Colonic mucosa (tissue), 4 donors: ENCODE measurements around the gene VWA5A. TPM values are rescaled to one million over a fixed set of nuclear protein-coding genes. Genes with fewer than 3 reads are reported as not detected.
"Not testable (repeated sequence)": the region's sequence is repeated elsewhere in the genome, so short reads cannot be mapped to it uniquely, and the experiment has no call there.

Experiments
- DNase-seq: peaks from one replicate; pipeline ENCODE4 v3.0.0-alpha.2; 2020
- H3K27ac ChIP-seq: fragments of 200-600 bp; one replicate; pipeline ENCODE4 v1.8.0; 2021
- H3K27me3 ChIP-seq: fragments of 200-600 bp; one replicate; pipeline ENCODE4 v1.8.0; 2021
- H3K36me3 ChIP-seq: fragments of 200-600 bp; one replicate; pipeline ENCODE4 v1.8.0; 2021
- H3K4me1 ChIP-seq: fragments of 200-600 bp; one replicate; pipeline ENCODE4 v1.8.0; 2021; ENCODE audit warnings: mild to moderate bottlenecking
- H3K4me3 ChIP-seq: fragments of 200-600 bp; one replicate; pipeline ENCODE4 v1.8.0; 2021
- H3K9ac ChIP-seq, 2 donors: one replicate each; pipeline ENCODE4 v1.7.0; 2013; ENCODE audit warnings: control low read depth in 2 of 2, low read depth in 2 of 2, low read length in 2 of 2
- H3K9me3 ChIP-seq: fragments of 200-600 bp; one replicate; pipeline ENCODE4 v1.8.0; 2021
- intact Hi-C: fragments of 100-400 bp; cut with DNase I; formaldehyde crosslinking; loops from one replicate; pipeline ENCODE4 v1.14.1; 2022
- total RNA-seq, 2 donors: library from RNA; stranded (reverse); fragmentation: NEBNext Ultra II Directional in 1 of 2; extraction: Animal tissue kit (Norgen Biotek cat#: 25700) in 1 of 2; gene quantifications; one replicate each; pipeline ENCODE4 v1.2.1, GENCODE V29; 2021
- TF ChIP-seq, protein P1 (sequence below): fragments of 200-600 bp; IDR thresholded peaks from one replicate; pipeline ENCODE4 v1.8.0; 2022; ENCODE audit warnings: antibody characterized with exemption, mild to moderate bottlenecking
- donor health status: healthy.
- donor health status: DM: no; HTN: no; CAD: no.
- donor health status: DM: no; HTN: no; CAD: no.

The VWA5A gene
- total RNA-seq, 2 donors from 2014 or later: 38.0 to 62.5 TPM

DNA sequence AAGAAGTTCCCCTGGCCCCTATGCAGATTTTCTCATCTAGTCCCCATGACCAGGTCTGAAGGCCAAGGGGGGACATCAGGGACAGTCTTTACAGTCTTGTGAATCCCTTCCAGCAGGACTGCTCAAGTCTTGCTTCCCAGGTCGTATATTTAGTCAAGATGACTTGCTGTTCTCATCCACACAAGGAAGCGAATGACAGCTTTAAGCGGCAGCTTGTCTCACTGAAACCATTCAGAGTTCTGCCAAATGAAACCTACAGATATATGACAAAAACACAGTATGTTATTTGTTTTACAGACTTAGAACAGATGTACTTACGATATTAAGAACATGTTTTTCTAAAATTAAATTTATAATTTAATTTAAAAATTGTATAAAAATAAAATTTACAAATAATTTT, 5.6 kb downstream of the VWA5A start:
- Histone ChIP-seq H3K36me3 (peaks cover 6% of the 10 kb centered on the region), H3K9ac (no peak overlapping the region), H3K27me3 (no peaks in the 10 kb centered on the region), H3K9me3 (no peaks in the 10 kb centered on the region), H3K4me3 (no peak overlapping the region), H3K4me1 (peaks cover 6% of the 10 kb centered on the region), H3K27ac (no peak overlapping the region)
- TF ChIP-seq, protein P1, sequence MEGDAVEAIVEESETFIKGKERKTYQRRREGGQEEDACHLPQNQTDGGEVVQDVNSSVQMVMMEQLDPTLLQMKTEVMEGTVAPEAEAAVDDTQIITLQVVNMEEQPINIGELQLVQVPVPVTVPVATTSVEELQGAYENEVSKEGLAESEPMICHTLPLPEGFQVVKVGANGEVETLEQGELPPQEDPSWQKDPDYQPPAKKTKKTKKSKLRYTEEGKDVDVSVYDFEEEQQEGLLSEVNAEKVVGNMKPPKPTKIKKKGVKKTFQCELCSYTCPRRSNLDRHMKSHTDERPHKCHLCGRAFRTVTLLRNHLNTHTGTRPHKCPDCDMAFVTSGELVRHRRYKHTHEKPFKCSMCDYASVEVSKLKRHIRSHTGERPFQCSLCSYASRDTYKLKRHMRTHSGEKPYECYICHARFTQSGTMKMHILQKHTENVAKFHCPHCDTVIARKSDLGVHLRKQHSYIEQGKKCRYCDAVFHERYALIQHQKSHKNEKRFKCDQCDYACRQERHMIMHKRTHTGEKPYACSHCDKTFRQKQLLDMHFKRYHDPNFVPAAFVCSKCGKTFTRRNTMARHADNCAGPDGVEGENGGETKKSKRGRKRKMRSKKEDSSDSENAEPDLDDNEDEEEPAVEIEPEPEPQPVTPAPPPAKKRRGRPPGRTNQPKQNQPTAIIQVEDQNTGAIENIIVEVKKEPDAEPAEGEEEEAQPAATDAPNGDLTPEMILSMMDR: no peak
- intact Hi-C loops: no loop called here
- no peak for DNase-seq

DNA sequence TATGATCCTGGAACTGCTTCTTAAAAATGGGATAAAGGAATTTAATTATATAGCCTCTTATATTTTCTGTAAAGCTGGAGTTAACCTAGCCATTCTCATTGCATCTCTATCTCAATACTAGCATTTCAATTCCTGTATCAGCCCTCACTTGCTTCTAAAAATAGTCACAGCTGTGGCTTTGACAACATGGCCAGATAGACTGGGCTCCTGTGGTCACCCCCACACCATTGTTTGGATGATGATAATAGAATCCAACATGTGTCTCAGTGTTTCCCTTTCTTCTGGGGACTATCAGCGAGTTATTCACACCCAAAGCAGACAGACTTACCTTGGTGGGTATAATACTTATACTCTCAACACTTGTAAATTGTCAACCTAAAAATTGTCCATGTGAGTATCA, 6.9 kb downstream of the VWA5A start:
- Histone ChIP-seq H3K9me3 (no peaks in the 10 kb centered on the region), H3K4me1 (no peaks in the 10 kb centered on the region), H3K9ac (no peak overlapping the region), H3K36me3 (peaks cover 6% of the 10 kb centered on the region), H3K27me3 (no peaks in the 10 kb centered on the region), H3K4me3 (no peak overlapping the region), H3K27ac (no peak overlapping the region)
- DNase-seq: no peak
- TF ChIP-seq, protein P1: no peak
- intact Hi-C loops: no loop called here

DNA sequence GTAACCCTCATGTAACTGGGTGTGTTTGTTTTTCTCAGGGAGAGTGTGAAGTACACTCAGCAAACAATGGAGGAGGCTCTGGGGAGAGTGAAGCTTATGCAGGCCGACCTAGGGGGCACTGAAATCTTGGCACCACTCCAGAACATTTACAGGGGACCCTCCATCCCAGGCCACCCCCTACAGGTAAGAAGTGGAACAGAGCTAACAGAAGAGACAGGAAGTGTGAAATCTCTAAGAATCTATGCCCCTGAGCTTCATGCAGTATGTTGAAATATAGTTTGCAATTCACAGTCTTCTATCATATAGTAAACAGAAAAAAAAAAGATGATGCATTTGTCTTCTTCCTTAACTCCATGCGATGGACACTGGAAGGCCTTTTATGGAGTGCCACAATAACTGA, 8.4 kb downstream of the VWA5A start:
- no peak overlapping the region for H3K4me3 ChIP-seq
- peaks cover 6% of the 10 kb centered on the region for H3K36me3 ChIP-seq
- DNase-seq: no peak

DNA sequence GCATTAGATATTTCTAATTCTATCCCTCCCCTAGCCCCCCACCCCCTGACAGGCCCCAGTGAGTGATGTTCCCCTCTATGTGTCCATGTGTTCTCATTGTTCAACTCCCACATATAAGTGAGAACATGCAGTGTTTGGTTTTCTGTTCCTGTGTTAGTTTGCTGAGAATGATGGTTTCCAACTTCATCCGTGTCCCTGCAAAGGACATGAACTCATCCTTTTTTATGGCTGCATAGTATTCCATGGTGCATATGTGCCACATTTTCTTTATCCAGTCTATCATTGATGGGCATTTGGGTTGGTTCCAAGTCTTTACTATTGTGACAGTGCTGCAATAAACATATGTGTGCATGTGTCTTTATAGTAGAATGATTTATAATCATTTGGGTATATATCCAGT, 11.9 kb downstream of the VWA5A start:
- H3K27me3 ChIP-seq, intact Hi-C loops, H3K9me3 ChIP-seq: not testable (repeated sequence)

More for the DNA sequence above, 8.4 kb downstream of the VWA5A start:
- TF ChIP-seq, protein P1: no peak
- no peak overlapping the region for H3K9ac ChIP-seq
- intact Hi-C loops: no loop called here
- no peaks in the 10 kb centered on the region for H3K9me3 ChIP-seq
- H3K27ac ChIP-seq: no peak overlapping the region
- no peaks in the 10 kb centered on the region for H3K4me1 ChIP-seq
- no peaks in the 10 kb centered on the region for H3K27me3 ChIP-seq

DNA sequence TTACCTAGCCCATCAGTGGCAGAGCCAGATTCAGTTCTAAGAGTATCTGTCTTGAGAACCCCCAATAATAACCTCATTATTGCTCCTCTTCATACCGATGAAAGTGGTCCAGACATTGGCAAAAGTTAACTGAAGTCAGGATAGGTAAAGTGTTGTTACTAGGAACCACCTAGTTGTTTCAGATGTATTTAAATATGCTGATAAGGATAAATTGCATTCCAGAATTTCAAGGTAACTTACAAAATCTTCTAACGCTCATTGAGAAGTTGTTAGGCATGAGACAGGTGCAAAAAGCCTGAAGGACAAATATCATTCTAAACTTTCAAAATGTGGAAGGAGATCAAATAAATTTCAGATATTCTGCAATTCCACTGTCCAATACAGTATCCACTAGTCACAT, 27.8 kb downstream of the VWA5A start:
- H3K4me1 ChIP-seq: no peaks in the 10 kb centered on the region
- H3K9ac ChIP-seq: no peak overlapping the region
- no peak for DNase-seq
- TF ChIP-seq, protein P1: no peak
- H3K27me3 ChIP-seq: no peaks in the 10 kb centered on the region
- H3K27ac ChIP-seq: no peak overlapping the region
- H3K9me3 ChIP-seq: no peaks in the 10 kb centered on the region
- no peaks in the 10 kb centered on the region for H3K36me3 ChIP-seq
- intact Hi-C loops: no loop called here
- H3K4me3 ChIP-seq: no peak overlapping the region

More for the DNA sequence above, 11.9 kb downstream of the VWA5A start:
- H3K4me1 ChIP-seq, DNase-seq, H3K36me3 ChIP-seq, H3K27ac ChIP-seq, H3K9ac ChIP-seq, H3K4me3 ChIP-seq: not testable (repeated sequence)

DNA sequence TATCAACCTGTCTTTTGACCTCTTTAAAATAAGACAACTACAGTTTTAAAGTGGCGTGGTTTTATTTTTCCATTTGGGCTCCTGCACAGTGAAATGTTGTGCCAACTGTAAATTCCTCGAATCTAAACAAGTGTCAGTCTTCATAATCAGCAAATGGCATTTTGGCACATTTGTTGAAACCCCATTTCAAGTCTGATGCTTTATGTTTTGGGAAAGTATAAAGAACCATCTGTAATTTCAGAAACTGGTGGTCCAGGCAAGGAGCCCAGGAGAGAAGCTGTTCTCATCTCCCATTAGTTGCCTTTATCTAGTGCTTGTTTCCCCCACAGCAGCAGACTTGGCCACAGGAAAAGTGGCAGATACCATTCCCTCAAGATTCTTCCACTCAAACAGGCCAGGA, 32.7 kb downstream of the VWA5A start:
- intact Hi-C loops: no loop called here
- Histone ChIP-seq H3K36me3 (no peaks in the 10 kb centered on the region), H3K4me1 (no peaks in the 10 kb centered on the region), H3K27me3 (no peaks in the 10 kb centered on the region), H3K9ac (no peak overlapping the region), H3K4me3 (no peak overlapping the region), H3K27ac (no peak overlapping the region), H3K9me3 (no peaks in the 10 kb centered on the region)
- no peak for DNase-seq
- TF ChIP-seq, protein P1: no peak
